SK-N-SH (cell line): ENCODE data around the gene QKI. TPM values are rescaled to one million over a fixed set of nuclear protein-coding genes. Genes with fewer than 3 reads are reported as not detected.

Experiments
- CTCF ChIA-PET: fragments of 300-600, 350-600 bp; formaldehyde crosslinking; extraction: SDS; loops from one replicate; lab custom pipeline; 2021; lab: Yijun Ruan, JAX
- POLR2A ChIA-PET: fragments of 350-600 bp; sonication (Branson Sonifier 250); formaldehyde crosslinking; extraction: SDS; loops from one replicate; lab custom pipeline; 2020; ENCODE audit warnings: antibody characterized with exemption, inconsistent platforms; lab: Yijun Ruan, JAX
- DNase-seq: peaks from one replicate; pipeline ENCODE4 v3.0.0; 2012
- H2AFZ ChIP-seq: fragments of 200-600 bp; sonication (generic); 2 replicates; pipeline ENCODE4 v1.8.1; 2016; ENCODE audit warnings: antibody characterized with exemption, mild to moderate bottlenecking, low read depth
- H3F3A ChIP-seq: fragments of 200-600 bp; sonication (generic); replicated peaks from 2 replicates; pipeline ENCODE3; 2016; ENCODE audit warnings: antibody characterized with exemption, mild to moderate bottlenecking; ENCODE audit not compliant: insufficient read depth
- H3K27ac ChIP-seq, 2 experiments: fragments of 200-500 bp in 1 of 2; fragments of 200-600 bp in 1 of 2; sonication (Bioruptor generic) in 1 of 2; sonication (generic), shearing (Covaris generic) in 1 of 2; 2 replicates each; pipeline versions ENCODE4 v1.5.1 to v1.6.1; 2014 to 2016; ENCODE audit warnings: low read depth in 2 of 2, inconsistent platforms in 1 of 2, low read length in 1 of 2, mild to moderate bottlenecking in 1 of 2, mixed read lengths in 1 of 2
- H3K27me3 ChIP-seq: fragments of 200-600 bp; sonication (generic), shearing (Covaris generic); 2 replicates; pipeline ENCODE4 v1.6.1; 2016; ENCODE audit warnings: mixed run types; ENCODE audit not compliant: insufficient read depth
- H3K36me3 ChIP-seq, 2 experiments: fragments of 200-500 bp in 1 of 2; fragments of 200-600 bp in 1 of 2; sonication (Bioruptor generic) in 1 of 2; sonication (generic) in 1 of 2; replicated peaks in 1 of 2; 2 replicates each; pipeline versions ENCODE3 to v1.5.1; 2014 to 2016; ENCODE audit warnings: low read length in 1 of 2, mild to moderate bottlenecking in 1 of 2; ENCODE audit not compliant: insufficient read depth in 2 of 2, control insufficient read depth in 1 of 2
- H3K4me1 ChIP-seq, 2 experiments: fragments of 200-500 bp in 1 of 2; fragments of 200-600 bp in 1 of 2; sonication (Bioruptor generic) in 1 of 2; sonication (generic), shearing (Covaris generic) in 1 of 2; 2 replicates each; pipeline versions ENCODE4 v1.5.1 to v1.6.1; 2014 to 2016; ENCODE audit warnings: low read depth in 1 of 2, low read length in 1 of 2, mixed run types in 1 of 2; ENCODE audit not compliant: insufficient read depth in 2 of 2, control insufficient read depth in 1 of 2
- H3K4me2 ChIP-seq: fragments of 200-600 bp; sonication (generic), shearing (Covaris generic); 2 replicates; pipeline ENCODE4 v1.6.1; 2017; ENCODE audit warnings: mixed run types
- H3K4me3 ChIP-seq, 2 experiments: fragments of 200-500 bp in 1 of 2; fragments of 200-600 bp in 1 of 2; sonication (Bioruptor generic) in 1 of 2; sonication (generic), shearing (Covaris generic) in 1 of 2; 2 replicates each; pipeline versions ENCODE4 v1.5.1 to v1.8.1; 2014 to 2016; ENCODE audit warnings: low read depth in 2 of 2, inconsistent platforms in 1 of 2, low read length in 1 of 2, mild to moderate bottlenecking in 1 of 2, mixed read lengths in 1 of 2, moderate library complexity in 1 of 2
- H3K79me2 ChIP-seq: fragments of 200-600 bp; sonication (generic); 2 replicates; pipeline ENCODE4 v1.8.1; 2017; ENCODE audit warnings: mild to moderate bottlenecking; ENCODE audit not compliant: insufficient read depth
- H3K9ac ChIP-seq: fragments of 200-600 bp; sonication (generic); 2 replicates; pipeline ENCODE4 v1.6.1; 2017; ENCODE audit warnings: mixed run types
- H3K9me2 ChIP-seq: fragments of 200-600 bp; sonication (generic); 2 replicates; pipeline ENCODE4 v1.6.1; 2017; ENCODE audit warnings: mixed run types
- H3K9me3 ChIP-seq: fragments of 200-600 bp; sonication (generic); 2 replicates; pipeline ENCODE4 v1.6.1; 2017; ENCODE audit warnings: mixed run types, mild to moderate bottlenecking, moderate library complexity
- H4K20me1 ChIP-seq: fragments of 200-600 bp; sonication (generic); 2 replicates; pipeline ENCODE4 v1.6.1; 2017; ENCODE audit warnings: mild to moderate bottlenecking, mixed run types; ENCODE audit not compliant: insufficient read depth
- CHD2 ChIP-seq: fragments of 150-350 bp; IDR thresholded peaks from 2 replicates; pipeline ENCODE4 v1.6.1; 2018; ENCODE audit warnings: low read length; ENCODE audit not compliant: partially characterized antibody
- ELF1 ChIP-seq: IDR thresholded peaks from 2 replicates; pipeline ENCODE4 v1.4.0; 2012
- EP300 ChIP-seq, 2 experiments: IDR thresholded peaks; 2 replicates each; pipeline versions ENCODE4 v1.4.0 to v1.6.1; 2012; ENCODE audit warnings: borderline replicate concordance in 1 of 2, low read depth in 1 of 2, low read length in 1 of 2
- EZH2phosphoT487 ChIP-seq: fragments of 200-600 bp; sonication (generic); IDR thresholded peaks from 2 replicates; pipeline ENCODE4 v1.6.1; 2017; ENCODE audit warnings: low read depth, mixed run types, mild to moderate bottlenecking, antibody characterized with exemption, moderate library complexity, borderline replicate concordance
- FOSL2 ChIP-seq: IDR thresholded peaks from 2 replicates; pipeline ENCODE4 v1.4.0; 2012; ENCODE audit warnings: low read depth, mild to moderate bottlenecking, moderate library complexity, borderline replicate concordance
- IRF3 ChIP-seq: fragments of 150-350 bp; IDR thresholded peaks from 2 replicates; pipeline ENCODE4 v1.6.1; 2016; ENCODE audit warnings: mild to moderate bottlenecking, low read depth, low read length
- JUND ChIP-seq: IDR thresholded peaks from 2 replicates; pipeline ENCODE4 v1.4.0; 2012
- MXI1 ChIP-seq: IDR thresholded peaks from 2 replicates; pipeline ENCODE4 v1.6.1; 2012; ENCODE audit warnings: mild to moderate bottlenecking, low read depth, low read length, improper control_type of control experiment
- RFX5 ChIP-seq: IDR thresholded peaks from 2 replicates; pipeline ENCODE4 v1.6.1; 2012; ENCODE audit warnings: mild to moderate bottlenecking, improper control_type of control experiment, low read length
- RXRA ChIP-seq: IDR thresholded peaks from 2 replicates; pipeline ENCODE4 v1.4.0; 2012; ENCODE audit warnings: low read depth, mild to moderate bottlenecking, borderline replicate concordance
- SIN3A ChIP-seq: IDR thresholded peaks from 2 replicates; pipeline ENCODE4 v1.6.1; 2012; ENCODE audit warnings: low read depth, mild to moderate bottlenecking, low read length, moderate library complexity, borderline replicate concordance
- TCF12 ChIP-seq: IDR thresholded peaks from 2 replicates; pipeline ENCODE4 v1.4.0; 2012
- YY1 ChIP-seq: IDR thresholded peaks from 2 replicates; pipeline ENCODE4 v1.4.0; 2012; ENCODE audit warnings: low read depth, mild to moderate bottlenecking
- WGBS: methylation state at CpG from one replicate; pipeline ENCODE4 v1.1.6; 2017; ENCODE audit warnings: low lambda C conversion rate; 5-methylcytosine and 5-hydroxymethylcytosine counted together
- polyA plus RNA-seq, 3 experiments: library from polyadenylated mRNA; depleted of rRNA; stranded (reverse); fragments of >200 nt; gene quantifications; 2 replicates each; pipeline ENCODE4 v1.2.3, GENCODE V29; 2012

Gene QKI
- polyA plus RNA-seq, 1 of the 3 experiments (the other 2 are of a cell fraction) = 51.1 TPM

DNA sequence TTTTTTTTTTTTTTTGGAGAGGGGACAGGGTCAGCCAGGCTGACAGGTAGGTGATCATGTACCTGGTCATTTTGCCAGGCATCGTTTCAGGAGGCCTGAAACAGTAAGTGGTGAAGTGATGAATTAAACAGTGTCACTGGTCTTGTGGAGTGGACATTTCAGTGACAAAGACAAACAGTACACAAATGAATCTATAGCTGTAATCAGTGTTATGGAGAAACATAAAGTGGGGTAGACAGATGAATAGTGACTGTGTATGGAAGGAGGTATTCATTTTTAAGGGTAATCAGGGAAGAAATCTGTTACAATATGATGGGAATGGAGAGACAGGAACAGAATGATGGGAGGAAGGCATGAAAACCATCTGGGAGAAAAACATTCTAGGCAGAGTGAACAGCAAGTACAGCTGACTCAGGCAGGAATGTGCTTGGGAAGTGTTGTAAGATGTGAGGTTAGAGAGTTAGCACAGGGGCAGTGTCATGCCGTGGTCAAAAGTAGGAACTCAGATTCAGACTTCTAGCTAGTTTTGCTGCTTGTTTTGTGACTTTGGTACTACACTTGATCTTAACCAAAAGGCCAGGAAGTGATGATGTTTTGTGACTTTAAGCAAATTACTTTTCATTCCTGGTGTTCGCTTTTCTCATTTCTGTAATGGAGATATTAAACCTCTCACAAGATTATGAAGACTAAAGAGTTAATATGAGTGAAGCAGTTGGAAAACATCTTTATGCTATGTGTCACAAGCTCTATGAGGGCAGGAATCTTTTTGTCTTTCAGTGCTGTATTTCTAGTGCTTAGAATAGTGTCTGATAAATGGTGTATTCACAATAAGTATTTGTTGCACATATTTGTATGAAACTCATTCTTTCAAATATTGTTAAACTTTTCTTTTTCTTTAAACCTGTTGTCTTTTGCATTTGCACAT, 43.4 kb downstream of the QKI start:
- no peaks in the 10 kb centered on the region for H3K9me2 ChIP-seq
- ChIA-PET CTCF (no interaction called here), POLR2A (no interaction called here)
- peaks cover 0 to 9% of the 10 kb centered on the region in 2 experiments; a peak in 2 of 4 replicates for H3K4me1 ChIP-seq
- no peak overlapping the region for H3K9ac ChIP-seq
- no peak for DNase-seq
- no peaks in the 10 kb centered on the region for H3K27me3 ChIP-seq
- H3K79me2 ChIP-seq = peaks cover 100% of the 10 kb centered on the region
- H3K36me3 ChIP-seq = peaks cover 11 to 47% of the 10 kb centered on the region in 2 experiments
- no peaks in the 10 kb centered on the region for H3K9me3 ChIP-seq
- peaks cover 26% of the 10 kb centered on the region for H3F3A ChIP-seq
- TF ChIP-seq JUND = 0 out of 2 replicates have a peak, but pooled peaks have one; percentile 15
- no peak for TF ChIP-seq SIN3A
- TF ChIP-seq EZH2phosphoT487 = no peak
- TF ChIP-seq MXI1 = no peak
- TF ChIP-seq TCF12 = peak; percentile 61; the same call in 1 of the 2 replicates
- TF ChIP-seq FOSL2 = peak; percentile 35; the same call in 1 of the 2 replicates
- no peak overlapping the region for H2AFZ ChIP-seq
- 81% methylated on average over 3 of the region's 3 CpGs for WGBS
- peaks cover 83% of the 10 kb centered on the region for H4K20me1 ChIP-seq
- no peak overlapping the region for H3K4me3 ChIP-seq
- H3K4me2 ChIP-seq = 0 out of 2 replicates have a peak overlapping the region, but pooled peaks have one; percentile 1
- peak overlapping the region; percentile 22 to 67; a peak in 3 of 4 replicates for H3K27ac ChIP-seq

DNA sequence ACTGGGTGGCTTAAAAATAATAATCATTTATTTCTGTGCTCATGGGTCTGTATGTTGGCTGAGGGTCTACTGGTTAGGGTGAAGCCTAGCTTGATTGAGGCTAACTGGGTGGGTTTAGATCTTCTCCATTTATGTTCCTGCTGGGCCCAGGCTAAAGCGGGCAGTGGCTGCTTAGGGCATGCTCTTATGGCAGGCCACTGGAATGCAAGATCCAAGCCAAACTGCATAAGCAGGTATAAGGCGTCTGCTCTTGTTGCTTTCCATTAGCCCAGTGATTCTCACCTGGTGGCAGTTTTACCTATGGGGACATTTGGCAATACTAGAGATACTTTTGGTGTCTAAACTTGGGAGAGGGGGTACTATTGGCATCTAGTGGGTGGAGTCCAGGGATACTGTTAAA, 44.5 kb downstream of the QKI start:
- WGBS = 81% methylated on average over 2 of the region's 2 CpGs
- Histone ChIP-seq H3F3A (peaks cover 26% of the 10 kb centered on the region), H3K9me2 (no peaks in the 10 kb centered on the region), H3K4me1 (peaks cover 0 to 9% of the 10 kb centered on the region in 2 experiments; a peak in 2 of 4 replicates), H4K20me1 (peaks cover 75% of the 10 kb centered on the region), H2AFZ (no peak overlapping the region), H3K4me2 (no peak overlapping the region), H3K9ac (no peak overlapping the region), H3K9me3 (no peaks in the 10 kb centered on the region), H3K4me3 (no peak overlapping the region), H3K27me3 (no peaks in the 10 kb centered on the region), H3K36me3 (peaks cover 11 to 51% of the 10 kb centered on the region in 2 experiments), H3K79me2 (peaks cover 100% of the 10 kb centered on the region), H3K27ac (no peak overlapping the region)
- TF ChIP-seq ELF1 (no peak), EP300 (IDR thresholded peaks at IDR 0.05; ENCODE audit: borderline replicate concordance in 1 of 2, low read depth in 1 of 2, low read length in 1 of 2) (no peak), RXRA (no peak), MXI1 (no peak), RFX5 (no peak), IRF3 (no peak), CHD2 (no peak), YY1 (no peak)
- DNase-seq = no peak
- ChIA-PET CTCF (no interaction called here), POLR2A (no interaction called here)
